Measurements from ENCODE around the gene LMF2. TPM values are rescaled to one million over a fixed set of nuclear protein-coding genes. Genes with fewer than 3 reads are reported as not detected.

The LMF2 gene
- total and polyA plus RNA-seq, 2 of the 8 experiments (the other 6 are each of a cell fraction or from before 2014, with no cell fraction given) = 34.3 to 62.9 TPM

DNA sequence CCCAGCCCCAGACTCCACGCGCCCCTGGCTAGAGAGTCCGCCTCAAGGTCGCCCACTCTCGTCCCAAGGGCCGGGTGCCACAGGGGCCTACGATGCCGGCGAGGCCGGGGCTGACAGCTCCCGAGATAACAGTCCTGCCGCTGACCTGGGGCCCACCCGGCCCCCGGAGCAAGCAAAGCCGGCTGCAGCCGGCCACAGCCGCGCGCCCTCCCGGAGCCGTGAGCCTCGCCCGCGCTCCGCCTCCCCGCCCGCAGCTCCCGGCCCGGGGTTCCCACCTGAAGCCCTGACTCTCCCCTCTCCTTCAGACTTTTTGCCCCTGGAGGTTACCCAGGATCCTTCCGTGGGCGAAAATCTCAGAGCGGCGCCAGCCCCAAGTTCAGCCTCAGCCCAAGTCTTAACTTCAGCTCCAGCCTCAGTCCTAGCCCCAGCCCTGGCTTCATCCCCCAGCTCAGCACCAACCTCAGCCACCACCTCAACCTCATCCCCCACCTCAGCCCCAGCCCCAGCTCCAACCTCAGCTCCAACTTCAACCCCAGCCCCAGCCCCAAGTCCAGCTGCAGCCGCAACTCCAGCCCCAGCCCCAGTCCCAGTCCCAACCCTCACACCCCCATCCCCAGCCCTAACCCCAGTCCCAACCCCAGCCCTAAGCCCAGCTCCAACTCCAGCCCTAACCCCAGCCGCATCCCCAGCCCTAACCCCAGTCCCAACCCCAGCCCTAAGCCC, 39.9 kb upstream of the LMF2 start:
- 88% methylated on average over 21 of the region's 35 CpGs; no CpG with 5 or more reads in 1 of the 2 experiments for WGBS, 2 experiments (ENCODE audit: extremely low coverage in 1 of 2, insufficient coverage in 1 of 2, insufficient read length in 1 of 2, insufficient replicate concordance in 2 of 2, low coverage in 1 of 2, low lambda C conversion rate in 2 of 2, missing lambda C conversion rate in 1 of 2)
- Histone ChIP-seq H3K56ac (replicated peaks; ENCODE audit: insufficient read length, low read depth, low read length) (no peak overlapping the region), H4K8ac (ENCODE audit: extremely low read depth, insufficient read depth, low read length) (no peak overlapping the region; the same call in 1 of the 2 replicates), H2BK15ac (ENCODE audit: low read length) (no peak overlapping the region), H3K27me3 (replicated peaks in 1 of 4; ENCODE audit: control insufficient read depth in 3 of 4, extremely low read depth in 1 of 4, insufficient read depth in 3 of 4, low read length in 3 of 4) (peaks cover 0 to 13% (median 7%) of the 10 kb centered on the region in 4 experiments; a peak in 5 of 7 replicates), H4K91ac (replicated peaks; ENCODE audit: insufficient read length, low read length) (no peak overlapping the region), H3K4ac (replicated peaks; ENCODE audit: insufficient read length, low read depth, low read length) (no peak overlapping the region), H3K79me2 (ENCODE audit: control insufficient read depth in 1 of 2, insufficient read depth in 2 of 2, low read length in 2 of 2) (no peaks in the 10 kb centered on the region), H3K18ac (ENCODE audit: extremely low read depth, low read length) (no peak overlapping the region), H4K5ac (ENCODE audit: insufficient read length, low read depth, low read length) (no peak overlapping the region), H2BK120ac (replicated peaks; ENCODE audit: low read depth, low read length) (no peak overlapping the region), H2AFZ (ENCODE audit: low read length) (no peak overlapping the region), H3K4me3 (ENCODE audit: extremely low read depth in 1 of 4, insufficient read depth in 2 of 4, low read depth in 3 of 4, low read length in 4 of 4) (no peak overlapping the region), H3K9ac (replicated peaks in 1 of 4; ENCODE audit: extremely low read depth in 1 of 4, low read depth in 3 of 4, low read length in 3 of 4) (no peak overlapping the region), H3K4me1 (replicated peaks in 1 of 4; ENCODE audit: control insufficient read depth in 3 of 4, insufficient read depth in 4 of 4, low read length in 3 of 4) (peaks cover 0 to 5% (median 1%) of the 10 kb centered on the region in 4 experiments; a peak in 2 of 7 replicates), H2BK5ac (ENCODE audit: low read depth, low read length) (no peak overlapping the region; the same call in 1 of the 2 replicates), H2BK12ac (ENCODE audit: low read depth, low read length) (no peak overlapping the region), H3K9me3 (ENCODE audit: insufficient read depth in 2 of 2, low read depth in 1 of 2, low read length in 1 of 2) (no peaks in the 10 kb centered on the region), H4K20me1 (replicated peaks in 1 of 2; ENCODE audit: control insufficient read depth in 1 of 2, insufficient read depth in 2 of 2, low read length in 2 of 2) (no peaks in the 10 kb centered on the region), H3K23me2 (ENCODE audit: low read depth, low read length) (no peaks in the 10 kb centered on the region), H2AK5ac (ENCODE audit: low read depth, low read length) (no peak overlapping the region), H3K23ac (ENCODE audit: insufficient read length) (no peak overlapping the region), H3K14ac (ENCODE audit: insufficient read length) (no peak overlapping the region), H3K27ac (ENCODE audit: low read depth, low read length) (no peak overlapping the region), H3K4me2 (ENCODE audit: insufficient read depth in 1 of 2, low read depth in 2 of 2, low read length in 2 of 2) (no peak overlapping the region), H3K36me3 (ENCODE audit: control insufficient read depth in 2 of 4, insufficient read depth in 4 of 4, low read length in 3 of 4) (no peaks in the 10 kb centered on the region), H3K79me1 (ENCODE audit: low read depth, low read length) (no peaks in the 10 kb centered on the region), H2BK20ac (ENCODE audit: low read length) (no peak overlapping the region)
- TF ChIP-seq SP2 (IDR thresholded peaks at IDR 0.05; ENCODE audit: low read length) = no peak
- TF ChIP-seq TCF12 (IDR thresholded peaks at IDR 0.05; ENCODE audit: low read depth, low read length) = no peak
- no peak for TF ChIP-seq POU5F1 (IDR thresholded peaks at IDR 0.05; ENCODE audit: low read depth, low read length)
- no peak for TF ChIP-seq NANOG (IDR thresholded peaks at IDR 0.05; ENCODE audit: insufficient read depth, low read depth, low read length, poor library complexity, severe bottlenecking)
- no peak for TF ChIP-seq GTF2F1 (IDR thresholded peaks at IDR 0.05; ENCODE audit: borderline replicate concordance, low read depth, low read length)
- CTCF ChIA-PET (ENCODE audit: partially characterized antibody) = interaction anchor here (0.7 to 2.5 kb wide), 12 partner anchors 9 to 336 kb away, joined by 3 to 9 read pairs (median 4); partner anchors contain the start of genes SCO2 and SYCE3
- DNase-seq (ENCODE audit: low read depth in 1 of 2, low spot score in 2 of 2) (no peak), FAIRE-seq (no peak)
- POLR2A ChIA-PET (ENCODE audit: partially characterized antibody) = interaction anchor here (1.1 kb wide), 1 partner anchor 22 kb away, joined by 4 read pairs; the partner anchor contains the start of gene SCO2

All from H1 (cell line).